Measurements from ENCODE around the gene RABGAP1L.

The RABGAP1L gene

DNA sequence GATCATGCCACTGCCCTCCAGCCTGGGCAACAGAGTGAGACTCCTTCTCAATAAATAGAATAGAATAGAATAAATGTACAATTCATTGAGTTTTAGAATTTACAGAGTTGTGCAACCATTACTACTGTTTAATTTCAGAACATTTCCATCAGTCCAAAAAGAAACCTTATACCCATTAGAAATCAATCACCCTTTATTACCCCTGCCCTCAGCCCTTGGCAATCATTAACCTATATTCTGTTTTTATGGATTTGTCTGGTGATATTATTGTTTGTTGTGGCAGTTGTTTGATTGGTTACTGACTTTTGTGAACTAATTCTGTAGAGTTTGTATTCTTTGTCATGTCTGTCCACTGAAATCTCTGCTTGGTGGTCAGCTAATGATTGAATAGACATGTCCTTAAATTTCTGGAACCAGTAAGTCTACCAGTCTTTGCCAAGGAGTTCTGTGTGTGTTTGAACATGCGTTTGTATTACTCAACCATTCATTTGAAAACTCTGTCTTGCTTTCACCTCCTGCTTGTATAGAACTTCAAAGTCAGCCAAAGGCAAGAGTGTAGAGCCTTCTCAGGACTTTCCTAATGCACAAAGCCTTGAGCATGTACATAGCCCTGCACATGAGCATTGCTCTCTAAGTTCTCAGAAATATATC is 497.2 kb downstream of the RABGAP1L start:
- H3K4me3 ChIP-seq (ENCODE audit: low read depth, low read length) = no peak overlapping the region
- TF ChIP-seq, protein P1, sequence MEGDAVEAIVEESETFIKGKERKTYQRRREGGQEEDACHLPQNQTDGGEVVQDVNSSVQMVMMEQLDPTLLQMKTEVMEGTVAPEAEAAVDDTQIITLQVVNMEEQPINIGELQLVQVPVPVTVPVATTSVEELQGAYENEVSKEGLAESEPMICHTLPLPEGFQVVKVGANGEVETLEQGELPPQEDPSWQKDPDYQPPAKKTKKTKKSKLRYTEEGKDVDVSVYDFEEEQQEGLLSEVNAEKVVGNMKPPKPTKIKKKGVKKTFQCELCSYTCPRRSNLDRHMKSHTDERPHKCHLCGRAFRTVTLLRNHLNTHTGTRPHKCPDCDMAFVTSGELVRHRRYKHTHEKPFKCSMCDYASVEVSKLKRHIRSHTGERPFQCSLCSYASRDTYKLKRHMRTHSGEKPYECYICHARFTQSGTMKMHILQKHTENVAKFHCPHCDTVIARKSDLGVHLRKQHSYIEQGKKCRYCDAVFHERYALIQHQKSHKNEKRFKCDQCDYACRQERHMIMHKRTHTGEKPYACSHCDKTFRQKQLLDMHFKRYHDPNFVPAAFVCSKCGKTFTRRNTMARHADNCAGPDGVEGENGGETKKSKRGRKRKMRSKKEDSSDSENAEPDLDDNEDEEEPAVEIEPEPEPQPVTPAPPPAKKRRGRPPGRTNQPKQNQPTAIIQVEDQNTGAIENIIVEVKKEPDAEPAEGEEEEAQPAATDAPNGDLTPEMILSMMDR (IDR thresholded peaks at IDR 0.05; ENCODE audit: low read depth, low read length) = no peak

DNA sequence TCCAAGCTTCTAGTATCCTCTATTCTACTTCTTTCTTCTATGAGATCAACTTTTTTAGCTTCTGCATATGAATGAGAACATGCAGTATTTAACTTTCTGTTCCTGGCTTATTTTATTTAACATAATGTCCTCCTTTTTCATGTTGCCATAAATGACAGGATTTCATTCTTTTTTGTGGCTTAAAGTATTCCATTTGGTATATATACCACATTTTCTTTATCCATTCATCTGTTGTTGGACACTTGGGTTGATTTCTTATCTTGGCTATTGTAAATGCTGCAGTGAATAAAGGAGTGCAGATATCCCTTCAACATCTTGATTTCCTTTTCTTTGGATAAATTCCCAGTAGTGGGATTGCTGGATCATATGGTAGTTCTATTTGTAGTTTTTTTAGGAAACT is 498.1 kb downstream of the RABGAP1L start:
- no peak overlapping the region for H3K4me3 ChIP-seq (ENCODE audit: low read depth, low read length)
- TF ChIP-seq, protein P1 (IDR thresholded peaks at IDR 0.05; ENCODE audit: low read depth, low read length) = no peak

DNA sequence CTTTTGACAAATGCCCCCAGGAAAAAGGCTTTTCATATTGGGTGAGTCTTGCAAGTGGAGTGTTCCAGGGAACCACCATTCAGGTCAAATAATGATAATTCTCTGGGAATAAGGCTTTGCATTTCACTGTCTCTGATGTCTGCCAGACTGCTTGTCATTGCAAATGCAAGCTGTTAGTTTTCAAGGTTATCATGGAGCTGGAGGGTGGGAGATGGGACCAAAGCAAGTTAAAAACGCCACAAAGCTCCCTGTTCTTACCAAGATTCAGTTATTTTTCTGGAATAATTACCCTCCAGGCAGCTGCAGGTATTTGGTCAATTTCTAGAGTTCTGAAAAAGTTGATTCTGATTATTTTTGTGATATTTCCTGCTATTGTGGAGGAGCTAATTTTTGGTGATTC is 498.6 kb downstream of the RABGAP1L start:
- TF ChIP-seq, protein P1 (IDR thresholded peaks at IDR 0.05; ENCODE audit: low read depth, low read length) = no peak
- no peak overlapping the region for H3K4me3 ChIP-seq (ENCODE audit: low read depth, low read length)

DNA sequence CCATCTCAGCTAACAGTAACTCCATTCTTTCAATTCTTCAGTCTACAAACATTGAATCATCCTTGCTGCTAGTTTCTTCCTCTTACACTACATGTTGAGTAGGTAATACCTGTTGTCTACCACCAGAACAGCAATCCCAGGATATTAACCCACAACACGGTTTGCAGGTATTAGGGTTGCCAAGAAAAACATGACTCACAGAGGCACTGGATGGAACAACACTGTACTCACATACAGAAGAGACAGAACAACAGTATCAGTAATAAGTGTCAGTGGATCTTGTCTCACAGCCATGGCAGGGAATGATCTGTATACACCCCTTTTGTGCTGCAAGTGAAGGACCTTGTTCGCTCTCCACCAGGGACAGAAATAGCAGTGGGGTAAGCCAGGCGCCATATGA is 500.5 kb downstream of the RABGAP1L start:
- no peak overlapping the region for H3K4me3 ChIP-seq (ENCODE audit: low read depth, low read length)
- TF ChIP-seq, protein P1 (IDR thresholded peaks at IDR 0.05; ENCODE audit: low read depth, low read length) = no peak

DNA sequence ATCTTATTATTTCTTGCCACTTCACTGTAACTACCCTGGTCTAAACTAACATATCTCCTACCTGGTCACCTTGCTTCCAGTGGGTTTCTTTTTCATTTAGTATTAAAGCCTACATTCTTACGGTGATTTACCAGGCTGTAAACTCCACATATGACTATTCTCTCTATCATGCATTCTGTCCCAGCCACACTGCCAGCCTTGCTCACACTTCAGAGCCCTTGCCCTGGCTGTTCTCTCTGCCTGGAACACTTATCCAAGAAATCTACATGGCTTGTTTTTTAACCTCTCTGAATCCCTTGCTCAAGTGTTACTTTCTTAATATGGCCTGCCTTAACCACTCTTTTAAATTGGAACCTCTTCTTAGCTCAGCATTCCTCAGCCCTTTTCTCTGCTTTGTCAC is 501.2 kb downstream of the RABGAP1L start:
- TF ChIP-seq, protein P1 (IDR thresholded peaks at IDR 0.05; ENCODE audit: low read depth, low read length) = no peak
- no peak overlapping the region for H3K4me3 ChIP-seq (ENCODE audit: low read depth, low read length)

DNA sequence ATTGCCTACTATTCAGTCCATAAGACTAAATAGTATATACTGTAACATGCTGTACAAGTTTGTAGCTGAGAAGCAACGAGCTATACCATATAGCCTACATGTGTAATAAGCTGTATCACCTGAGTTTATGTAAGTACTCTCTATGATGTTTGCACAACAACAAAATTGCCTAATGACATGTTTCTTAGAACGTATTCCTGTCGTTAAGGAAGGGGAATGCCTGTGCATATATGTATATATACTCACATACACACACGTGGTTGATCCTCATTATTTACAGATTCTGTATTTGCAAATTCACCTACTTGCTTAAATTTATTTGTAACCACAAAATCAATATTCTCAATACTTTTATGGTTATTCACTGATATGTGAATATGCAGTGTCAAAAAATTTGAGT is 504.0 kb downstream of the RABGAP1L start:
- TF ChIP-seq, protein P1 (IDR thresholded peaks at IDR 0.05; ENCODE audit: low read depth, low read length) = no peak
- no peak overlapping the region for H3K4me3 ChIP-seq (ENCODE audit: low read depth, low read length)

DNA sequence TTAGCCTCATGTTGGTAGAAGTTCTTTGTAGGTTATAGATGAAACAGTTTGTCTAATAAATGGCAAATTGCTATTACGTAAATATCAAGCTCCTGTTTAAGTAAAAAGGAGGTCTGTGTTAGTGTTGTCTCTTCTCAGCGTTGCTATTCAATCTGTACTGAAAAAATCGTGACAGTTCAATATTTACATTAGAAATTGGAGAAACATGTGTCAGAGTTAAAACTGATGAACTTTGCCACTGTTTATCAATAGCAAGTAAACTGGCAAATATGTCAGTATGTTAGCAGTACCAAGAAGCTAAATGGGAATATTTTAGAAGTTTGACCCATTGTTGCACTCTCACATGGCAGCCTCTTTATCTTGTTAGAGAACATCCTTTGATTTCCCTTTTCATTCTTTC is 506.9 kb downstream of the RABGAP1L start:
- TF ChIP-seq, protein P1 (IDR thresholded peaks at IDR 0.05; ENCODE audit: low read depth, low read length) = no peak

More for the DNA sequence above, 506.9 kb downstream of the RABGAP1L start:
- H3K4me3 ChIP-seq (ENCODE audit: low read depth, low read length) = no peak overlapping the region

Data from WI38 (cell line).